Ishikawa (cell line): ENCODE measurements around the gene PIK3R4.

Experiments
- CEBPB ChIP-seq: IDR thresholded peaks from 2 replicates; pipeline ENCODE4 v1.6.1; 2012
- CREB1 ChIP-seq: IDR thresholded peaks from 2 replicates; pipeline ENCODE4 v1.6.1; 2012; ENCODE audit warnings: low read depth
- EGR1 ChIP-seq: IDR thresholded peaks from 2 replicates; pipeline ENCODE4 v1.6.1; 2012
- EP300 ChIP-seq: IDR thresholded peaks from 2 replicates; pipeline ENCODE4 v1.6.1; 2012; ENCODE audit warnings: borderline replicate concordance
- FOXM1 ChIP-seq: IDR thresholded peaks from 2 replicates; pipeline ENCODE4 v1.6.1; 2012; ENCODE audit warnings: low read depth, borderline replicate concordance
- MAX ChIP-seq: IDR thresholded peaks from 2 replicates; pipeline ENCODE4 v1.6.1; 2012
- NFIC ChIP-seq: IDR thresholded peaks from 2 replicates; pipeline ENCODE4 v1.6.1; 2012
- RAD21 ChIP-seq: IDR thresholded peaks from 2 replicates; pipeline ENCODE4 v1.6.1; 2012; ENCODE audit warnings: low read depth
- REST ChIP-seq: IDR thresholded peaks from 2 replicates; pipeline ENCODE4 v1.6.1; 2012; ENCODE audit warnings: low read depth, mild to moderate bottlenecking
- TAF1 ChIP-seq: IDR thresholded peaks from 2 replicates; pipeline ENCODE4 v1.6.1; 2012; ENCODE audit warnings: low read depth, mild to moderate bottlenecking
- TCF12 ChIP-seq: IDR thresholded peaks from 2 replicates; pipeline ENCODE4 v1.6.1; 2012; ENCODE audit warnings: low read depth
- TEAD4 ChIP-seq: IDR thresholded peaks from 2 replicates; pipeline ENCODE4 v1.6.1; 2012
- USF1 ChIP-seq: IDR thresholded peaks from 2 replicates; pipeline ENCODE4 v1.6.1; 2012
- YY1 ChIP-seq: IDR thresholded peaks from 2 replicates; pipeline ENCODE4 v1.6.1; 2012; ENCODE audit warnings: low read depth
- ZBTB7A ChIP-seq: IDR thresholded peaks from 2 replicates; pipeline ENCODE4 v1.6.1; 2012; ENCODE audit warnings: low read depth

The PIK3R4 gene

GRCh38 chr3:130709671-130710070, 37.0 kb downstream of the PIK3R4 start:
- TF ChIP-seq ZBTB7A (no peak), EGR1 (no peak), TCF12 (no peak)

- TF ChIP-seq YY1 (no peak), CEBPB (no peak)
Observed at GRCh38 chr3:130707902-130708601, 38.6 kb downstream of the PIK3R4 start.

GRCh38 chr3:130705501-130705900, 41.1 kb downstream of the PIK3R4 start:
- TF ChIP-seq TCF12 (no peak), EGR1 (no peak), ZBTB7A (no peak), FOXM1 (no peak), CEBPB (no peak), YY1 (no peak), NFIC (no peak), USF1 (no peak)

GRCh38 chr3:130702985-130703384, 43.6 kb downstream of the PIK3R4 start:
- TF ChIP-seq FOXM1 (no peak), TCF12 (no peak), NFIC (no peak), EGR1 (no peak), TEAD4 (no peak), RAD21 (no peak), ZBTB7A (no peak)

GRCh38 chr3:130700541-130700940, 46.1 kb downstream of the PIK3R4 start:
- TF ChIP-seq EGR1 (no peak), REST (no peak), FOXM1 (no peak)

- TF ChIP-seq MAX, result no peak
- no peak for TF ChIP-seq FOXM1
- no peak for TF ChIP-seq ZBTB7A
- peak; percentile 53 for TF ChIP-seq RAD21
Observed at GRCh38 chr3:130699765-130700164, 46.9 kb downstream of the PIK3R4 start.

- TF ChIP-seq EGR1 (no peak), EP300 (no peak), YY1 (no peak), TCF12 (no peak), TEAD4 (no peak), MAX (no peak), USF1 (no peak), FOXM1 (no peak), REST (no peak), NFIC (no peak), ZBTB7A (no peak), TAF1 (no peak), CEBPB (no peak), RAD21 (no peak), CREB1 (no peak)
Observed at GRCh38 chr3:130693314-130693713, 53.3 kb downstream of the PIK3R4 start.
